HG03095 (cell line): ENCODE data around the gene RABL2B.

Source experiments
- ATAC-seq: cut with Tn5 transposase; IDR thresholded peaks from one replicate; pipeline ENCODE4 v1.9.1; 2021; ENCODE audit warnings: moderate library complexity; ENCODE audit not compliant: unreplicated experiment

Gene RABL2B

DNA sequence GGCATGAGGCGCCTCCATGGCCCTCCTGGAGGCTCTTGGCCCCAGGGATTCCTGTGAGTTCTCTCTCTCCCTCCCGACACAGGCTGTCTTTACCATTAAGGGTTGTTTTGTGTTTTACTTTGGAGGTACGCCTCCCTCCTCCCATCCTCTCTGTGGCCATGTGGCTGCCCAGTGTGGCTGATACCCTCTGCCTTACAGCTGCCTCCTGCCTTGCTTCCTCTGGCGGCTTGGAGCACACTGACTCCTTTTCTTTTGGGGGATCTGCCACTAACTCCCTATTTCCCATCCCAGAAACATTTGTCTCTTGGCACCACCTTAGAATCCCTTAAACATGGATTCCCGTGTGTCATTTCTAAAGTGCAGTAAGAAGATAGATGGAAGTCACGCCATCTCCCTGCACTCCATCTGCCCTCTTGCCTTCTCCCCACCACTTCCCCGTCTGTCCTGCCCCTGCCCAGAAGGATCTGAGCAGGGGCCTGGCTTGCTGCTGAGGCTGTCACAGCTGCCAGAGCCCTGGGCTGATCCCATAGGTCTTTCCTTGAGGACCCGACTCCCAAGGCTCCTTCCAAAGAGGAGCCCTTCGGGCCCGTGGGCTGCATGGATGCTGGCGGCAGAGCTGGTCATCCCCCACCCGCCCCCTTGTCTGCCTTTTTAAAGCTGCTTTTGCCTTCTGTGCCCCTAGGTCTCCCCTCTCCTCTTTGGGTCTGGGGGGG is 60.6 kb downstream of the RABL2B start:
- no peak for ATAC-seq

DNA sequence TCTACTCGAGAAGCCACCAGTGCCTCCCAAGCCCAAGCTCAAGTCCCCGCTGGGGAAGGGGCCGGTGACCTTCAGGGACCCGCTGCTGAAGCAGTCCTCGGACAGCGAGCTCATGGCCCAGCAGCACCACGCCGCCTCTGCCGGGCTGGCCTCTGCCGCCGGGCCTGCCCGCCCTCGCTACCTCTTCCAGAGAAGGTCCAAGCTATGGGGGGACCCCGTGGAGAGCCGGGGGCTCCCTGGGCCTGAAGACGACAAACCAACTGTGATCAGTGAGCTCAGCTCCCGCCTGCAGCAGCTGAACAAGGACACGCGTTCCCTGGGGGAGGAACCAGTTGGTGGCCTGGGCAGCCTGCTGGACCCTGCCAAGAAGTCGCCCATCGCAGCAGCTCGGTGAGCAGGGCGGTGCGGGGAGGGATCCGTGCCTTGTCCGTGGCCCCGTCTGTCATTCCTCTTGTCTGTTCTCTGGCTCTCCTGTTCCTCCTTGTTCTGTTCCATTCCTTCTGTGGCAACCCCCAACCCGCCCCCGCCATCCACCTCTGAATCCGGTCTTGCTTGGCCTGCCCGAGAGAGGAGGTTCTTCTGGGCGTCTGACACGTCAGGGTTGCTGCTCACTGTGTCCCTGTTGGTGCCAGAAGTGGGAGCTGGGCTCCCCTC is 61.3 kb downstream of the RABL2B start:
- ATAC-seq: no peak

DNA sequence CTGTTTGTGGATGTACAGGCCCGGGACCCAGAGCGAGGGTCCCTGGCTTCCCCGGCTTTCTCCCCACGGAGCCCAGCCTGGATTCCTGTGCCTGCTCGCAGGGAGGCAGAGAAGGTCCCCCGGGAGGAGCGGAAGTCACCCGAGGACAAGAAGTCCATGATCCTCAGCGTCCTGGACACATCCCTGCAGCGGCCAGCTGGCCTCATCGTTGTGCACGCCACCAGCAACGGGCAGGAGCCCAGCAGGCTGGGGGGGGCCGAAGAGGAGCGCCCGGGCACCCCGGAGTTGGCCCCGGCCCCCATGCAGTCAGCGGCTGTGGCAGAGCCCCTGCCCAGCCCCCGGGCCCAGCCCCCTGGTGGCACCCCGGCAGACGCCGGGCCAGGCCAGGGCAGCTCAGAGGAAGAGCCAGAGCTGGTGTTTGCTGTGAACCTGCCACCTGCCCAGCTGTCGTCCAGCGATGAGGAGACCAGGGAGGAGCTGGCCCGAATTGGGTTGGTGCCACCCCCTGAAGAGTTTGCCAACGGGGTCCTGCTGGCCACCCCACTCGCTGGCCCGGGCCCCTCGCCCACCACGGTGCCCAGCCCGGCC is 62.1 kb downstream of the RABL2B start:
- no peak for ATAC-seq

DNA sequence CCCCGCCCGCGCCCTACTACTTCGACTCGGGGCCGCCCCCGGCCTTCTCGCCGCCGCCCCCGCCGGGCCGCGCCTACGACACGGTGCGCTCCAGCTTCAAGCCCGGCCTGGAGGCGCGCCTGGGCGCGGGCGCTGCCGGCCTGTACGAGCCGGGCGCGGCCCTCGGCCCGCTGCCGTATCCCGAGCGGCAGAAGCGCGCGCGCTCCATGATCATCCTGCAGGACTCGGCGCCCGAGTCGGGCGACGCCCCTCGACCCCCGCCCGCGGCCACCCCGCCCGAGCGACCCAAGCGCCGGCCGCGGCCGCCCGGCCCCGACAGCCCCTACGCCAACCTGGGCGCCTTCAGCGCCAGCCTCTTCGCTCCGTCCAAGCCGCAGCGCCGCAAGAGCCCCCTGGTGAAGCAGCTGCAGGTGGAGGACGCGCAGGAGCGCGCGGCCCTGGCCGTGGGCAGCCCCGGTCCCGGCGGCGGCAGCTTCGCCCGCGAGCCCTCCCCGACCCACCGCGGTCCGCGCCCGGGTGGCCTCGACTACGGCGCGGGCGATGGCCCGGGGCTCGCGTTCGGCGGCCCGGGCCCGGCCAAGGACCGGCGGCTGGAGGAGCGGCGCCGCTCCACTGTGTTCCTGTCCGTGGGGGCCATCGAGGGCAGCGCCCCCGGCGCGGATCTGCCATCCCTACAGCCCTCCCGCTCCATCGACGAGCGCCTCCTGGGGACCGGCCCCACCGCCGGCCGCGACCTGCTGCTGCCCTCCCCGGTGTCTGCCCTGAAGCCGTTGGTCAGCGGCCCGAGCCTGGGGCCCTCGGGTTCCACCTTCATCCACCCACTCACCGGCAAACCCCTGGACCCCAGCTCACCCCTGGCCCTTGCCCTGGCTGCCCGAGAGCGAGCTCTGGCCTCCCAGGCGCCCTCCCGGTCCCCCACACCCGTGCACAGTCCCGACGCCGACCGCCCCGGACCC is 62.9 kb downstream of the RABL2B start:
- ATAC-seq: no peak

DNA sequence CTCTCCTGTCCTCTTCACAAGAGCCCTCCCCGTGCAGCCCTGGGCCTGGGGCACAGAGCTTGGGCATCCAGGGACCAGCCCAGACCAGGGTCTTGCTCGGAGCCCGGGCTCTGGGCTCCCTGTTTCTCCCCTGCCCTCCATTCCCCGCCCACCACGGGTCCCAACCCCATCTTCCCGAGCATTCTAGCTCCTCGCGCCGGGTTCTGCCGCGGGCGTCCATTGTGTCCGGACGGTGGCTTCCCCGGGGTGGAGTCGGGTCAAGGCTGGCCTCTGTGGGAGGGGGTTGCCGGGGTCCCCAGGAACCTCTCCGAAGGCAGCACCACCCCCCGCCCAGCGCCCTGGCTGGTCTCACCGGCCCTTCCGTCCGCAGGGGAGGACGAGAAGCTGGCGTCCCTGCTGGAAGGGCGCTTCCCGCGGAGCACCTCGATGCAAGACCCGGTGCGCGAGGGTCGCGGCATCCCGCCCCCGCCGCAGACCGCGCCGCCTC is 63.6 kb downstream of the RABL2B start:
- ATAC-seq: no peak

DNA sequence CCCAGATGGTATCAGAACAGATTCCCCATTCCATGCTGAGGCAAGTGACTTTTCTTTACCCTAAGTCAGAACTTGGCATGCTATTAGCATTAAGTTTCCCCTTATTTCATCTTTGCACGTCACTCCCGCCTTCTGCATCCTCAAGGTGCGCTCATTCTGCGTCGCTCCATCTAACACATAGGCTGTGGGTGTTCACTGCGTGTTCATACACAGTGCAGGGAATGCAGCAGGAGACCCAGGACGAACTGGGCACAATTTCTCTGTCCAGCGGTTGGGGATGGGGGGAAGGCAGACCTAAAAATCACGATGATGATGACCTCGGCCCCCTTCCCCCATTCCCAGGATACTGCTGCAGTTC is 65.1 kb downstream of the RABL2B start:
- ATAC-seq: no peak

DNA sequence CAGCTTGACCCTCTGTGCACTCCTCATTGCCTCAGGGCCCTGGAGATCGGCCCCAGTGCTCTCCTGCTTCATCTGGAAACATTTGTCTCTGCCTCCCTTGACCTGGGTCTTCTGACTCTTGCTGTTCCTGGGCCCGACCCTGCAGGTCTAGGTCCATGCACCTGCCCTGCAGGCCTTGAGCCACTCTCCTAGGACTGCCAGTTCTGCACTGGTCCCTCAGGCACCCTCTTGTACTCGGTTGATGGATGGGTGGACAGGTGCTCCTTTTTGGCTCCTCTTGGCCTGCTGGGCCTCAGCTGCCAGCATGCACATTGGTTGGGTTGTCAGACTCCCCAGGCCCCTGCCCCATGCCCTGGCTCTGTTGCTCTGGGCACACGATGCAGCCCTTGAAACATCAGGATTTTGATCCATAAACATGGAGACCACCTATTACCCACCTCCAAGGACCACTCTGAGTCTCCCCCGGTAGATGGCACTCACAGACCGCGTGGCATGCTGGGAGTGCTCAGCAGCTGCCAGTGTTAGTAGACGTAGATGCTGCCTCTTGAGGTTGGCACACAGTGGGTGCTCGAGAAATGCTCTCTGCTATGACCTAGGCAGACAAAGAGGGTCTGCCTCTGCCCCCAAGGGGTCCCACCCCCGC is 65.6 kb downstream of the RABL2B start:
- no peak for ATAC-seq
